Esophagus muscularis mucosa (tissue), 4 donors: ENCODE data around the gene SLC25A10. TPM values are rescaled to one million over a fixed set of nuclear protein-coding genes. Genes with fewer than 3 reads are reported as not detected.

Source experiments
- DNase-seq: peaks from one replicate; pipeline ENCODE4 v3.0.0-alpha.2; 2017; ENCODE audit errors: extremely low spot score
- H3K27ac ChIP-seq, 4 donors: fragments of 200-600 bp; sonication (generic); replicated peaks in 1 of 4; 1 replicate in 3 of 4; 2 replicates in 1 of 4; pipeline ENCODE4 v1.5.1; 2016 to 2019; ENCODE audit warnings: mild to moderate bottlenecking in 1 of 4
- H3K27me3 ChIP-seq, 4 donors: fragments of 200-600 bp; sonication (generic); one replicate each; pipeline versions ENCODE4 v1.5.1 to v1.6.0; 2016 to 2019
- H3K36me3 ChIP-seq, 4 donors: fragments of 200-600 bp; sonication (generic); one replicate each; pipeline ENCODE4 v1.5.1; 2016 to 2019
- H3K4me1 ChIP-seq, 4 donors: fragments of 200-600 bp; sonication (generic); one replicate each; pipeline ENCODE4 v1.5.1; 2016 to 2019
- H3K4me3 ChIP-seq, 4 donors: fragments of 200-600 bp; sonication (generic); 1 replicate in 2 of 4; 2 replicates in 2 of 4; pipeline ENCODE4 v1.5.1; 2016 to 2019; ENCODE audit warnings: mild to moderate bottlenecking in 4 of 4, moderate library complexity in 1 of 4
- H3K9me3 ChIP-seq, 4 donors: fragments of 200-600 bp; sonication (generic); 1 replicate in 3 of 4; 2 replicates in 1 of 4; pipeline ENCODE4 v1.5.1; 2016 to 2019
- CTCF ChIP-seq, 3 experiments: fragments of 200-600 bp in 2 of 3; fragments of 450-650 bp in 1 of 3; sonication (generic) in 2 of 3; IDR thresholded peaks; one replicate each; pipeline ENCODE4 v1.5.1; 2017 to 2019; ENCODE audit warnings: antibody characterized with exemption in 3 of 3, mild to moderate bottlenecking in 2 of 3, moderate library complexity in 1 of 3
- EP300 ChIP-seq: sonication (generic); formaldehyde crosslinking; IDR thresholded peaks from one replicate; pipeline ENCODE4 v1.6.1; 2017; ENCODE audit warnings: antibody characterized with exemption
- POLR2A ChIP-seq: fragments of 450-650 bp; IDR thresholded peaks from one replicate; pipeline ENCODE4 v1.6.1; 2017; ENCODE audit warnings: antibody characterized with exemption, moderate library complexity, mild to moderate bottlenecking, low read depth
- POLR2AphosphoS5 ChIP-seq, 2 donors: sonication (generic); formaldehyde crosslinking; IDR thresholded peaks; one replicate each; pipeline ENCODE4 v1.6.1; 2017; ENCODE audit warnings: antibody characterized with exemption in 2 of 2
- WGBS: methylation state at CpG from one replicate; pipeline ENCODE4 v1.1.5; 2018; 5-methylcytosine and 5-hydroxymethylcytosine counted together
- intact Hi-C: fragments of 100-400 bp; cut with DNase I; formaldehyde crosslinking; loops from one replicate; pipeline ENCODE4 v1.15.1; 2023
- total RNA-seq, 4 donors: library from RNA; depleted of rRNA; stranded (reverse); fragments of >200 nt; gene quantifications; one replicate each; pipeline versions ENCODE4 v1.1.0 to v1.2.1, GENCODE V29; 2016

Gene SLC25A10
- total RNA-seq, 4 donors from 2014 or later = 2.1 to 5.5 (median 4.8) TPM

- H3K27ac ChIP-seq = no peak overlapping the region
- no peak for DNase-seq
- intact Hi-C loops = no loop called here
- 100% methylated on average over 6 of the region's 9 CpGs for WGBS
- TF ChIP-seq EP300 (no peak), POLR2A (no peak), POLR2AphosphoS5 (IDR thresholded peaks at IDR 0.05) (no peak), CTCF (IDR thresholded peaks at IDR 0.05) (no peak)
- H3K27me3 ChIP-seq = peaks cover 0 to 5% (median 0%) of the 10 kb centered on the region in 4 donors
- no peaks in the 10 kb centered on the region for H3K9me3 ChIP-seq
- H3K4me3 ChIP-seq = no peak overlapping the region
- peaks cover 14 to 23% (median 18%) of the 10 kb centered on the region in 4 donors for H3K4me1 ChIP-seq
- H3K36me3 ChIP-seq = peaks cover 0 to 37% (median 5%) of the 10 kb centered on the region in 4 donors
These were observed 5.6 kb downstream of the SLC25A10 start for GRCh38 chr17:81717766-81718089.

- Histone ChIP-seq H3K9me3 (no peaks in the 10 kb centered on the region), H3K4me3 (no peak overlapping the region), H3K36me3 (peaks cover 0 to 37% (median 5%) of the 10 kb centered on the region in 4 donors), H3K27me3 (peaks cover 0 to 14% (median 1%) of the 10 kb centered on the region in 4 donors), H3K27ac (no peak overlapping the region), H3K4me1 (peaks cover 7 to 17% (median 13%) of the 10 kb centered on the region in 4 donors)
- TF ChIP-seq POLR2AphosphoS5 (IDR thresholded peaks at IDR 0.05) (no peak), EP300 (no peak), POLR2A (no peak), CTCF (IDR thresholded peaks at IDR 0.05) (no peak)
- WGBS = 89% methylated on average over 30 of the region's 33 CpGs
- DNase-seq = no peak
- intact Hi-C loops = no loop called here
These were observed 7.6 kb downstream of the SLC25A10 start for GRCh38 chr17:81719410-81720266.

- Histone ChIP-seq H3K9me3 (no peaks in the 10 kb centered on the region), H3K27me3 (peaks cover 0 to 20% (median 1%) of the 10 kb centered on the region in 4 donors), H3K36me3 (peaks cover 0 to 37% (median 5%) of the 10 kb centered on the region in 4 donors), H3K4me3 (no peak overlapping the region), H3K27ac (no peak overlapping the region), H3K4me1 (peaks cover 7 to 17% (median 13%) of the 10 kb centered on the region in 4 donors)
- no peak for DNase-seq
- no peak for TF ChIP-seq POLR2AphosphoS5 (IDR thresholded peaks at IDR 0.05)
- no peak for TF ChIP-seq EP300
- intact Hi-C loops = no loop called here
- 80% methylated on average over 29 of the region's 33 CpGs for WGBS
These were observed 8.4 kb downstream of the SLC25A10 start for GRCh38 chr17:81720267-81721071.

- Histone ChIP-seq H3K27me3 (peaks cover 0 to 39% (median 1%) of the 10 kb centered on the region in 4 donors), H3K9me3 (no peaks in the 10 kb centered on the region), H3K27ac (no peak overlapping the region), H3K36me3 (peaks cover 0 to 27% (median 3%) of the 10 kb centered on the region in 4 donors), H3K4me3 (no peak overlapping the region), H3K4me1 (peaks cover 7 to 17% (median 13%) of the 10 kb centered on the region in 4 donors)
- 49% methylated on average over 10 of the region's 10 CpGs for WGBS
- intact Hi-C loops = no loop called here
- TF ChIP-seq POLR2A (no peak), POLR2AphosphoS5 (IDR thresholded peaks at IDR 0.05) (no peak), CTCF (IDR thresholded peaks at IDR 0.05) (no peak), EP300 (no peak)
- DNase-seq = no peak
These were observed 10.4 kb downstream of the SLC25A10 start for GRCh38 chr17:81722184-81723120.
